Adipose tissue (tissue), 3 donors: ENCODE data around the gene ATXN7L1. TPM values are rescaled to one million over a fixed set of nuclear protein-coding genes. Genes with fewer than 3 reads are reported as not detected.

Source experiments
- H3K27ac ChIP-seq: one replicate; pipeline ENCODE4 v1.5.1; 2013; ENCODE audit warnings: low read depth, low read length
- WGBS, 3 donors: extraction: QIAGEN DNeasy Blood & Tissue Kit; methylation state at CpG; one replicate each; pipeline ENCODE4 v1.1.7; 2013; 5-methylcytosine and 5-hydroxymethylcytosine counted together
- polyA plus RNA-seq, 3 donors: library from polyadenylated mRNA; stranded (reverse); fragments of 200-250 nt; gene quantifications; one replicate each; pipeline ENCODE4 v1.2.3, GENCODE V29; 2013
- donor health status: healthy with polysubstance abuse.
- donor health status: Bipolar disorder and iron deficiency.
- donor health status: healthy.

The ATXN7L1 gene, protein sequence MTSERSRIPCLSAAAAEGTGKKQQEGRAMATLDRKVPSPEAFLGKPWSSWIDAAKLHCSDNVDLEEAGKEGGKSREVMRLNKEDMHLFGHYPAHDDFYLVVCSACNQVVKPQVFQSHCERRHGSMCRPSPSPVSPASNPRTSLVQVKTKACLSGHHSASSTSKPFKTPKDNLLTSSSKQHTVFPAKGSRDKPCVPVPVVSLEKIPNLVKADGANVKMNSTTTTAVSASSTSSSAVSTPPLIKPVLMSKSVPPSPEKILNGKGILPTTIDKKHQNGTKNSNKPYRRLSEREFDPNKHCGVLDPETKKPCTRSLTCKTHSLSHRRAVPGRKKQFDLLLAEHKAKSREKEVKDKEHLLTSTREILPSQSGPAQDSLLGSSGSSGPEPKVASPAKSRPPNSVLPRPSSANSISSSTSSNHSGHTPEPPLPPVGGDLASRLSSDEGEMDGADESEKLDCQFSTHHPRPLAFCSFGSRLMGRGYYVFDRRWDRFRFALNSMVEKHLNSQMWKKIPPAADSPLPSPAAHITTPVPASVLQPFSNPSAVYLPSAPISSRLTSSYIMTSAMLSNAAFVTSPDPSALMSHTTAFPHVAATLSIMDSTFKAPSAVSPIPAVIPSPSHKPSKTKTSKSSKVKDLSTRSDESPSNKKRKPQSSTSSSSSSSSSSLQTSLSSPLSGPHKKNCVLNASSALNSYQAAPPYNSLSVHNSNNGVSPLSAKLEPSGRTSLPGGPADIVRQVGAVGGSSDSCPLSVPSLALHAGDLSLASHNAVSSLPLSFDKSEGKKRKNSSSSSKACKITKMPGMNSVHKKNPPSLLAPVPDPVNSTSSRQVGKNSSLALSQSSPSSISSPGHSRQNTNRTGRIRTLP
- 1 to 10 TPM; 2.4 to 5.3 (median 3.7) TPM for polyA plus RNA-seq

DNA sequence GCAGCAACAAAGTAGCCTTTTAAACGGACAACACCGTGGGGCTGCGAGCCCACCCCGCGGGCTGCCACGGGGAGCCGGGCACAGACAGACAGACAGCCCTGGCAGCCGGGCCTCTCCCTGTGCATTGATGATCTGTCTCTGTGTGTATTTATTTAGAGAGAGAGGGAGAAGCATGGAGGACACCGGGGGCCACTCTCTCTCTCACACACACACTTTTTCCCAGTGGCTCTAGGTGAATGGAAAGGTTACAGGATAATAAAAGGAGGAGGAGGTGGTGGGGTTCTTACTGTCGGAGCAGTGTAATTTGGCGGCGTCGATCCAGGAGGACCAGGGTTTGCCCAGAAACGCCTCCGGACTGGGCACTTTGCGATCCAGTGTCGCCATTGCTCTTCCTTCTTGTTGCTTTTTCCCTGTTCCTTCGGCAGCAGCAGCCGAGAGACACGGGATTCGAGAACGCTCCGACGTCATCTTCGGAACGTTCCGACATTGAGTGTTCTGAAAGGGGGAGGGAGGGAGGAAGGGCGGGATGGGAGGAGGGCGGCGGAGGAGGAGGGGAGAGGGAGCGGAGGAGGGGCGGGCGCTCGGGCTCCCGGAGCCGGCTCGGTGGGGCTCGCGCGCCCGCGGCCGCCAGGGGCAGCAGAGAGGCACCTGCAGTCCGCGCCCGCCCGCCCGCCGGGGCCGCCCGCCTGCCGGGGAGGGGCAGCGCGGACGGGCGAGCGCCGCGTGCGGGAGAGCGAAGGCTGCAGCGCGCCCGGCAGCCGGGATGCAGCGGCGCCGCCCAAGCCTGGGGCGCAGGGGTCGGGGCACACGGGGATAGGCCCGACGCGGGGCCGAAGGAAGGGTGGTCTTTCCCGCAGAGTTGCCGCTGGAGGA is at the start of gene ATXN7L1:
Gene ATXN7L1, minus strand, starts transcription at position 509 of the 873 bp plus-strand sequence. Its CDS starts 41 bp downstream, at position 468.
- 0 to 1% (median 1%) methylated on average over 39 to 77 of the region's 77 CpGs for WGBS, 3 donors
- H3K27ac ChIP-seq = no peak within 1 kb of the TSS

GRCh38 chr7:105926131-105926530 is 49.7 kb upstream of the ATXN7L1 start:
- 56 to 73% (median 68%) methylated on average over 3 of the region's 3 CpGs for WGBS, 3 donors
- H3K27ac ChIP-seq = no peak overlapping the region

DNA sequence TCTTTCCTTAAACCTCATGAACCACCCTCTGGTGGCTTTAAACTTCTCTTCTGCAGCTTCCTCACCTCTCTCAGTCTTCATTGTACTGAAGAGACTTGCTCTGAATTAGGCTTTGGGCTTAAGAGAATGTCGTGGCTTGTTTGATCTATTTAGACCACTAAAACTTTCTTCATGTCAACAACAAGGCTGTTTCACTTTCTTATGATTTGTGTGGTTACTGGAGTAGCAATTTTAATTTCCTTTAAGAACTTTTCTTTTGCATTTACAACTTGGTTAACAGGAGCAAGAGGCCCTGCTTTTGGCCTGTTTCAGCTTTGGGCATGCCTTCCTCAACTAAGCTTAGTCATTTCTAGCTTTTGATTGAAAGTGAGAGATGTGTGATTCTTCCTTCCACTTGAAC is 48.5 kb upstream of the ATXN7L1 start:
- 83 to 90% (median 86%) methylated on average over 1 of the region's 1 CpG for WGBS, 3 donors

GRCh38 chr7:105920766-105921165 is 44.4 kb upstream of the ATXN7L1 start:
- H3K27ac ChIP-seq = no peak overlapping the region
- WGBS, 3 donors = 87 to 98% (median 93%) methylated on average over 4 of the region's 4 CpGs

More for the DNA sequence above, 48.5 kb upstream of the ATXN7L1 start:
- no peak overlapping the region for H3K27ac ChIP-seq

DNA sequence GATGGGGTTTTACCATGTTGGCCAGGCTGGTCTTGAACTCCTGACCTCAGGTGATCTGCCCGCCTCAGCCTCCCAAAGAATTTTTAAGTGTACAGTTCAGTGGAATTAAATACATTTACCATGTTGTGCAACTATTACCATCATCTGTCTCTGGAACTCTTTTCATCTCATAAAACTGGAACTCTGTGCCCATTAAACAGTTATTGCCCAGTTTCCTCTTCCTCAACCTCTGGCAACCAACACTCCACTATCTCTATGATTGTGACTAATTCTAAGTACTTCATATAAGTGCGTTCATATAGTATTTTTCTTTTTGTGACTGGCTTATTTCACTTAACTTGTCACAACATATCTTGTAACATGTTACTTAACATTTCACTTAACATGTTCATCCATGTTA is 41.3 kb upstream of the ATXN7L1 start:
- 92 to 96% (median 95%) methylated on average over 2 of the region's 2 CpGs for WGBS, 3 donors
- H3K27ac ChIP-seq = no peak overlapping the region

- WGBS, 3 donors = 89 to 95% (median 91%) methylated on average over 1 of the region's 1 CpG
- H3K27ac ChIP-seq = no peak overlapping the region
Observed at GRCh38 chr7:105916603-105917002, 40.2 kb upstream of the ATXN7L1 start.

- 76 to 96% (median 80%) methylated on average over 3 of the region's 3 CpGs for WGBS, 3 donors
- no peak overlapping the region for H3K27ac ChIP-seq
Observed at GRCh38 chr7:105913947-105914346, 37.5 kb upstream of the ATXN7L1 start.

- no peak overlapping the region for H3K27ac ChIP-seq
- WGBS, 3 donors = 85 to 97% (median 94%) methylated on average over 4 of the region's 4 CpGs
Observed at GRCh38 chr7:105911961-105912575, 35.7 kb upstream of the ATXN7L1 start.

- H3K27ac ChIP-seq = no peak overlapping the region
- WGBS, 3 donors = 96 to 100% (median 100%) methylated on average over 5 of the region's 5 CpGs
Observed at GRCh38 chr7:105910172-105910571, 33.8 kb upstream of the ATXN7L1 start.

DNA sequence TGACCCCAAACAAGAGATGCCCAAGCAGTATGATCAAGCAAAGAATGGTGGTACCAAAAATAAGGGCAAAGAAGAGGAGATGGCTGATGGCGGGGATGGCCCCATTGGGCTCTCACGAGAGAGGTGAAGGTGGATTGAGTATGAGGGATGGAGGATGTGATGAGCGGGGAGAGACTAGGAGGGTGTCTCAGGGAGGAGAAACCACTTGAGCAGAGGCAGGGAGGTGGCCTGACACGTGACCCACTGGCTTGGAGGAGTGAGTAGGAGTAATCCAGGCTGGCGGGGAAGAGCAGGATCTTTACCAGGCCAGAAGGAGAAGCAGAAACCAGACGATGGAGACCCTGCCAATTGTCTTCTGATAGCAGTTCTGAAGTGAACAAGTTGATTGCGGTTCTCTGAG is 33.3 kb upstream of the ATXN7L1 start:
- H3K27ac ChIP-seq = no peak overlapping the region
- WGBS, 3 donors = 89 to 98% (median 97%) methylated on average over 7 of the region's 7 CpGs

DNA sequence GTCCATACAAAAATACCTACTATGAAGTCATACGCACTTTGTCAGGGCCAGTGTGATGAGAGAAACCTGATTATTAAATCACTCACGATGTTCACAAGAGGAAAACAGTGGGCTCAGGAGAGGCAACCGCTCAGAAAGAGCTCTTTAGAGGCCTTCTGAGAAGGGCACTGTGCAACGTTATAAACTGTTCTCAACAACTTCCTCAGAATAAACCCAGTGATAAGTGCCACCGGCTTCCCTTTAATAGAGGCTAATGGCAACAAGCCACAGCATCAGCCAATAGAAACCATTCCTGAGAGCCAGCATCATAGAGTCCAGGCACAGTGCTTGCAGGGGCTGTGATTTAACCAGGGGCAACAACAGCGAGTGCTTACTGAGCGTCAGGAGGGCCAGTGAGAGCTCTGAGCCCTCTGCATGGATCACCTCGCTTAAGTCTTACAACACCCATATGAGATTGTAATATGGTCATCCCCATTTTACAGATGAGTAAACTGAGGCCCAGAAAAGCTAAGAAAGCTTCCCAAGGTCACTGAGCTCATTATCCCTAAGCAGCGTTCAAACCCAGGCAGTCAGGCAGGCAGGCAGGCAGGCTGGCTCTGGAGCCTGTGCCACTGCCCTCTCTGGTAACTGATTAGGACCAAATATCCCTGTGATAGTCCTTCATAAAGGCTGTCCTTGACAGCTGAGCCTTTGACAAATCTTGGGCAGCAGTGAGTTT is 30.9 kb upstream of the ATXN7L1 start:
- H3K27ac ChIP-seq = no peak overlapping the region
- 71 to 84% (median 74%) methylated on average over 9 of the region's 9 CpGs for WGBS, 3 donors

DNA sequence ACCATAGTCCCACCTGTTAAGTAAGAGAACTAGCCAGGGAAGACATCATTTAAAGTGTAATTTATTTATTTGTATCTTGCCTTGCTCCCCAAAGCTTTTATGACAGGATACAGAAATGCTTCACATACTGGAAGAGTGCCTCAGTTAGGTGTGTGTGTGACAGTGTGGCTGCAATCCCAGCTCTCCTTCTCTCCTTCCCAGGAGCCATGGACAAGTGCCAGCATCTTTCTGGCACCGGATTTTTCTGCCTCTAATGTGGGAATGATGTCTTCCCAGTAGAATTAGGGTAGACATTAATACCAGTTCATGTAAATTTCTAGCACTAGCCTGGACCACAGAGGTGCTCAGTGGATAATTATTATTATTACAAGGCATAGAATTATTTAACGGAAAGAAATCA is 30.3 kb upstream of the ATXN7L1 start:
- 47 to 62% (median 60%) methylated on average over 2 of the region's 2 CpGs for WGBS, 3 donors

DNA sequence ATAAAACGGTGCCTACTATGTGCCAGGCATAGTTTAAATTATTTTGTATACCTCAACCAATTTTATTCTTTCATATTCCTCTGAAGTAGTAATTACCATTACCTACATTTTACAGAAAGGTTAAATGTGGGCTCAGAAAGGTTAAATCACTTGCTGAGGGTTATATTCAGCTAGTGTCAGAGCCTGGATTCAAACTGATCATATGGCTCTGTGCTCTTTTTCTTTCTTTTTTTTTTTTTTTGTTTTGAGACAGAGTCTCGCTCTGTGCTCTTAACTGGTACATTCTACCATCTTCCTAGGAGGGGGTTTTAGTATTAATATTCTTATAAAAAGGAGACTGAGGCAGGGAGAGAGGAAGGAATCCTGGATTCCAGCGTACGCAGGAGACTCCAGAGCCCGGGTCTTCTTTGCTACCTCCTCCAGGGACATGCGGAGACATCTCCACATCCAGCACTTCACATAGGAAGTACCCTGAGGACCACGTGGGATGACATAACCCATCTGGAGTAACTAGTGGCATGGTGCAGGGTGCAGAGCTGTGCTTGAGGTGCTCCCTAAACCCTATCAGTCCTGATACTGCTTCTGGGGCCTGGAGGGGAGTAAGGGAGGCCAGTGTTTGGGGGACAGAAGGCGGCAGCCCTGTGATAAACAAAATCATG is 29.6 kb upstream of the ATXN7L1 start:
- WGBS, 3 donors = 73 to 78% (median 78%) methylated on average over 8 of the region's 8 CpGs
- H3K27ac ChIP-seq = no peak overlapping the region

More for the DNA sequence above, 30.3 kb upstream of the ATXN7L1 start:
- no peak overlapping the region for H3K27ac ChIP-seq

GRCh38 chr7:105905209-105905909 is 29.0 kb upstream of the ATXN7L1 start:
- H3K27ac ChIP-seq = no peak overlapping the region
- 82 to 83% (median 82%) methylated on average over 11 of the region's 11 CpGs for WGBS, 3 donors

DNA sequence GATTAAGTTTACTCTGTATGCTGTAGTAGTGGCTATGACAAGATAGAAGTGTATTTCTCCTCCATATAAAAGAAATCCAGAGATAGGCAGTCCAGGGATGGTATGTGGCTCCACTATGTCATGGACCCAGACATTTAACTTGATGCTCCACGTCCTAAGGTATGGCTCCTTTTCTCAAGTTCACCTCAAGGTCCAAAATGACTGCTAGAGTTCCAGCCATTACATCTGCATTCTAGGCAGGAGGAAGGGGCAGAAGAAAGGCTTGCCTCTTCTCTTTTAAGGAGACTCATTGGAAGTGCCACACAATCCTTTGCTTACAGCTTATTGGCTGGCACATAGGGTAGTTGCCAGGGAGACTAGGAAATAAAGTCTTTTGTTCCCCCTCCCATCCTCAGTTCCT is 27.7 kb upstream of the ATXN7L1 start:
- 86 to 96% (median 91%) methylated on average over 1 of the region's 1 CpG for whole genome bisulfite sequencing, 3 donors
- no peak overlapping the region for H3K27ac ChIP-seq

DNA sequence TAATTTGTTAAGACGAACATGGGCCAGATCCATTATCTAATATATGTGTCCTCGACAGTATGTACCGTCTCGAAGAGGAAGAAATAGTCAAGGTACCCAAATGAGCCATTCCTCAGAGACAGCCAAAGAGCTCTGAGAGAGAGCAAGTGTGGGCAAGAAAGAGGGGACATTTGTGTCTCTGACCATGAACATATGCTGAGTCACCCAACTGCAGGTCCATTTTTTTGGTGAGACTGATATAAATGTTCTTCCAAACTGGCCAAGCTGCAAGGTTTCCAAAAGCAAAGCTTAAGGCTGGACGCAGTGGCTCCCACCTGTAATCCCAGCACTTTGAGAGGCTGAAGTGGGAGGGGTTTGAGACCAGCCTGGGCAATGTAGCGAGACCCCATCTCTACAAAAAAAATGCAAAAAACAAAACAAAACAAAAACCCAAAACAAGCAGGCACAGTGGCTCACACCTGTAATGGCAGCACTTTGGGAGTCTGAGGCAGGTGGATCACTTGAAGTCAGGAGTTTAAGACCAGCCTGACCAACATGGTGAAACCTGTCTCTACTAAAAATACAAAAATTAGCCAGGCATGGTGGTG is 26.0 kb upstream of the ATXN7L1 start:
- no peak overlapping the region for H3K27ac ChIP-seq
- WGBS, 3 donors = 97 to 98% (median 97%) methylated on average over 6 of the region's 6 CpGs
